A549 (cell line): ENCODE measurements around the gene STXBP2.

ENCODE experiments used
- E2F6 ChIP-seq: IDR thresholded peaks from 2 replicates; pipeline ENCODE4 v1.6.1; 2012; ENCODE audit warnings: low read depth, borderline replicate concordance
- HDAC2 ChIP-seq: fragments of 200-600 bp; sonication (generic); IDR thresholded peaks from 2 replicates; pipeline ENCODE4 v1.6.1; 2016
- JUNB ChIP-seq: fragments of >200 bp; sonication (Bioruptor Twin); formaldehyde crosslinking; IDR thresholded peaks from 2 replicates; pipeline ENCODE4 v1.6.1; 2016
- POLR2A ChIP-seq: IDR thresholded peaks from 2 replicates; pipeline ENCODE4 v1.6.1; 2012; ENCODE audit warnings: mild to moderate bottlenecking, low read length

DNA sequence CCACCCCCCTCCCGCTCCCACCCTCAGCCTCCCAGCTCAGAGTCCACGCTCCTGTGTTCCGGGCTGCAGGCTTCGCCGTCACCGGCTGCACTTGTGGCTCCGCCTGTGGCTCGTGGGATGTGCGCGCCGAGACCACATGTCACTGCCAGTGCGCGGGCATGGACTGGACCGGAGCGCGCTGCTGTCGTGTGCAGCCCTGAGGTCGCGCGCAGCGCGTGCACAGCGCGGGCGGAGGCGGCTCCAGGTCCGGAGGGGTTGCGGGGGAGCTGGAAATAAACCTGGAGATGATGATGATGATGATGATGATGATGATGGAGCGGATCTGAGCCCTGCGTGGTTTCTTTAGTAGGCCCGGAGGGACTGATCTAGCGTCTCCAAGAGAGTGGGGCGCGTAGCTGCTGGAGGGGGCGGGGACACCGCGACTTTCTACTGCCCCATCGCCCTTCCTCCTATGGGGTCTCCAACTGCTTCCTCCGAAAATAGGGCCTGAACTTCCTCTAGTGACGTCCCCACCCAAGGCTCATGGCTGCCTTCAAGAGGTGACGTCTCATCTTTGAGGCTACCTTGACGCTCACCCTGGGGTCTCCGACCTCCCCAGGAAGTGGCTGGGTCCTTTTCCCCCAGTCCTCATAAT lies 33.4 kb downstream of the STXBP2 start:
- TF ChIP-seq HDAC2 (no peak), POLR2A (no peak), E2F6 (no peak), JUNB (no peak)
